HL-60/S4 (cell line): ENCODE data around the gene FGF16.
"Not testable (repeated sequence)": the region's sequence is repeated elsewhere in the genome, so short reads cannot be mapped to it uniquely, and the experiment has no call there.

Source experiments
- in situ Hi-C: fragments of 300-500 bp; cut with MboI; formaldehyde crosslinking; loops from 2 replicates; pipeline ENCODE4 v1.14.3; 2022; ENCODE audit warnings: low sequenced_read_pairs

Gene FGF16

DNA sequence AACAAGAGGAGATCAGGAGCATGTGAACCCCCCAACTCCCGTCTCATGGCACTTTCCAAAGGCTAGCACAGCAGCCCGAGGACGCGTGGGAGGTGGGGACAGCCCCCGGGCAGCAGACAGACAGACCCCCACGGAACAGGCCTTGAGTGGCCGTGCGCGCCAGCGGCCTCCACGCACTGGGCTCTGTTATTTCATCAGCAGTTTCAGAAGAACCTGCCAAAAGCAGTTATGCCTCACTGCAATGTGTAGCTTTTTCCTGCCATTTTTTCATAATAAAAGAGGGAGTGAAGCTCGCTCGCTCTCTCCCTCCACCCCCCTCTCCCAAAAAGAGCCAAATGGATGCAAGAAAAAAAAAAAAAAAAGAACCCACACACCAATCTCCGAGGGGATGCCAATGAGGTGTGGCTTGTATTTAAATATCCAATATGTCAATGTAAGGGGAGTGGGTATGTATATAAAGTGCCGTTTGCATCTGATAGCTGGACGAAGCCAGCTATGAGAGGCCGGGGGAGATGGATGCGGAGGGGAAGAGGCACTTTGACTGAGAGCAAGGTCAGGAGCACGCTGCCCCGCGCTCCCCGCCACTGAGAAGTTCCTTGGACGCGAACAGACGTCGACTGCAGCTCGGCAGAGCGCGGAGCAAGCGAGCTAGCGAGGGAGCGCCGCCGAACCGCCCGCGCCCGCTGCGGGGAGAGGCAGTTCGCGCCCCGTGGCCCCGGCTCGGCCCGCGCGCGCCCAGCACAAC lies at the start of gene FGF16:
TSS of gene FGF16 (plus strand) at position 482 of the 745 bp plus-strand sequence. CDS start 286 bp downstream, outside the sequence.
- in situ Hi-C loops, result no loop called here

DNA sequence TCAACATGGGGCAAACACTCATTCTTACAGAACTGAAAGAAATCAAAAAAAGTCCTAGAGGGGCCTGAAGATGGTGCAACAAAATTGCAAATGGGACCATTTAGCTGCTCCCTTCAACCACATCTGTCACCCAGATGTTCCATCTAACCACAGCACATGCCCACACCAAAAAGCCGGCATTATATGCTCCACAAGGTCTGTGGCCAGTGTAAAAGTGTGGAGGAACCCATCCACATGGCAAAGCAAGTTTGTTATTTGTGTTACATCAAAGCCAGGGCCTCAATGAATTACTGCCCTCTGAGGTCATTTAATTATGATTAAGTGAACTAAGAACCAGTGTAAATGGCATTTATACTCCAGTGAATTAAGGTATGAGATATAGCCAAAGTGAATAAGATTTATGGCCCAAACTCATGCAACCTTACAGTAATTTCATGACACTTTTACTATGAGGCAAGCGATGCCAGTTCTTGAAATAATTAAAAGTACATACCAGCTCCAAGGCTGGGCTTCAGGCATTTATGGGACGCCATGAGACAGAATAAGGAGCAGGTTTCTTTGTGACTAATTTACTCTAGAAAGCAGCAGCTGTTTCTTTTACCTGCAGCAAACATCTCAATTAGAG lies 48.7 kb upstream of the FGF16 start:
- in situ Hi-C loops, result no loop called here

DNA sequence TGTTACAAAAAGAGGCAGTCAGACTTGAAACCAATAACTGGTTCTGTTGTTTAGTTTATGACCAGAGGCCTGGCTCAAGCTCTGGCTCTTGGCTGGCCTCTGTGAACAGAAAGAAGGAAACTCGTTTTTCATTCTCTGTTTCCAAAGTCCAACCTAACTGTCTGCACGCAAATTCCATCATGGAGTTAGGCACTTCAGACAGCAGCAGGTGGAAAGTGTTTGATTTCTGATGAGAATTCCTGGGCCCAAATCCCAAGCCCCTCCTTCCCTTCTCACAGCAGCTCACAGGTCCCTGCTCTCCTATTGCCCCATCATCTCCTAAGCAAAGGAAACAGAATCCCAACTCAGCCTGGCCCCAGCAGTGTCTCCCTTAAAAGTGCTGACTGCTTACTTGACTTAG lies 42.8 kb upstream of the FGF16 start:
- in situ Hi-C loops, result no loop called here

DNA sequence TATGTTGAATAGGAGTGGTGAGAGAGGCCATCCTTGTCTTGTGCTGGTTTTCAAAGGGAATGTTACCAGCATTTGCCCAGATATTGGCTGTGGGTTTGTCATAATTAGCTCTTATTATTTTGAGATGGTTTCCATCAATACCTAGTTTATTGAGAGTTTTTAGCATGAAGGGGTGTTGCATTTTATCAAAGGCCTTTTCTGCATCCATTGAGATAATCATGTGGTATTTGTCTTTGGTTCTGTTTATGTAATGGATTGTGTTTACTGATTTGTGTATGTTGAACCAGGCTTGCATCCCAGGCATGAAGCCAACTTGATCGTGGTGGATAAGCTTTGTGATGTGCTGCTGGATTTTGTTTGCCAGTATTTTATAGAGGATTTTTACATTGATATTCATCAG lies 39.4 kb upstream of the FGF16 start:
- in situ Hi-C loops, result not testable (repeated sequence)

DNA sequence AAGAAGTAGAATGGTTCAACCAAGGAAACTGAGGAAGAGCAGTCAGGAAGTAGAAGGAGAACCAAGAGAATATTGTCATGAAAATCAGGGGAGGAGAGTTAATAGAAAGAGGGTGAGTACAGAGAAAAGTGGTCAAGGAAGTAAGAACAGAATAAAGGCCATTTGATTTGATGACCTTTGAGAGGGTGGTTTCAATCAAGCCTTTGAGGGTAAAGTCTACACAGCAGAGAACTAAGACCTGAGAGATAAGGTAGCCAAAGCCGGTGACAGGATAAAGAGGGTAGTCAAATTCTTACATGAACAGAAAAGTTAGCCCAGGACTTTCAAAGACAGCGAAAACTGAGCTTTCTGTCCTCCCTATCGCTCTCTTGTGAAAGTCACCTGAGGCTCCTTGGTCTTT lies 34.6 kb upstream of the FGF16 start:
- in situ Hi-C loops, result no loop called here

DNA sequence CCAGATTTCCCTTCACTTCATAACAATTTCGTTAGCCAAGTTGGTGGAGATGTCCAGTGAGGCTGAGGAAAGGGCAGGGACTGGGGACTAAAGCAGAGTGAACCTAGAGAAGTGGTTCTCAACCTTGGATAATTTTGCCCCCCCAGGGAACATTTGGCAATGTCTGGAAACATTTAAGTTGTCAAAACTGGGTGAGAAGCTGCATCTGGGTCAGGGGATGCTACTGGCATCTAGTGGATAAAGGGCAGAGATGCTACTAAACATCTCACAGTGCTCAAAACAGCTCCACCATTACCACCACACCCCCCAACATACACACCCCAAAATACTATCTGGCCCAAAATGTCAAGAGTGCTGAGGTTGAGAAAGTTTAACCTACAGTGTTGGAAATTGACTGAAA lies 32.0 kb upstream of the FGF16 start:
- in situ Hi-C loops, result no loop called here

DNA sequence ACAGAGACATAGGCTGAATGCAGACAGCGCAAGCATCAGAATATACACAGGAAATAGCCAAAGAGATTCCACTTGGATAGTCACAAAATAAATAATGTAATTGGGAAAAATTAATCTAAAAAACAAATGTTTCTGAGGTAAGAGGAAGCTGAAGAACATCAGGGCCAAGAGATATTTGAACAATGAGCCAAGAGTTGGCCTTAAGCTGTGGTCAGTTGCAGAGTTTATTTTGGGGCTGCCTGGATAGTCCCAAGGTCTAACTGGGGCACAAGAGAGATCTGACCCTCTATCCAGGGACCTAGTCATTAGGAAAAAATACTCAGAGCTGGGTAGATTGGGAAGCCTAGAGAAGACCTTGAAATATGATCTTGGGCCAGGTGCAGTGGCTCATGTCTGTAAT lies 31.3 kb upstream of the FGF16 start:
- in situ Hi-C loops, result no loop called here

DNA sequence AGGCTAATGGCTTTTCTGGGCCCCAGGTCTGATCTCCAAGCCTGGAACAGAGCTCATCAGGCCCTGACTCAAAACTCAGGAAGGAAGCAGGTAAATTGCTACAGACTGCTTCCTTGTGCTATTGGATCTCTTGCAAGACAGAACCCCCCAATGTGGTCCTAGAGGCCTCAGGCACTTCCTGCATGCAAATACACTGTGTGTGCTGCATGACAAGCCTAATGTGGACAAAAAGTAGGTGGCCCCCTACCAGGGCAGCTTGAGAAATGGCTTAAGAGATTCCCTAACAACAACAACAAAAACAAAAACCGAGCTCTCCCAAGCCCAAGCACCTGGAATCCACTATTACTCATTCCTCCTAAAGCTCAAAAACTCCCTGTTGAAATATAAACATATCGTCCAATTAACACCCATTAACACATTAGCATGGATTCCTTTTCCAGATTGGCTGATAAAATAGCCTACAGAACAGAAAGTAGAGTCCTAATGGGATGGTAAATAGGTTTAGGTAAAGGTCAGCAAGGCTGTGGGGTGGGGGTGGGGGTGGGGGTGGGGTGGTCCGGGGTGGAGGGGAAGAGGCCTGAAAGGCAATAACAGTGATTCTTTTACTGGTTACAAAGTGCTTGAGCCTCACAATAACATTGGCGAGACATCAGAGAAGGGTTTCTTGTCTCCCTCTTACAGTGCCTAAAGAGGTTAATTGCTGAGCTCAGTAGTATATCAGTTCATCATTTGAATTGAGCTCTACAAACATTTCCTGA lies 24.1 kb upstream of the FGF16 start:
- in situ Hi-C loops, result no loop called here

DNA sequence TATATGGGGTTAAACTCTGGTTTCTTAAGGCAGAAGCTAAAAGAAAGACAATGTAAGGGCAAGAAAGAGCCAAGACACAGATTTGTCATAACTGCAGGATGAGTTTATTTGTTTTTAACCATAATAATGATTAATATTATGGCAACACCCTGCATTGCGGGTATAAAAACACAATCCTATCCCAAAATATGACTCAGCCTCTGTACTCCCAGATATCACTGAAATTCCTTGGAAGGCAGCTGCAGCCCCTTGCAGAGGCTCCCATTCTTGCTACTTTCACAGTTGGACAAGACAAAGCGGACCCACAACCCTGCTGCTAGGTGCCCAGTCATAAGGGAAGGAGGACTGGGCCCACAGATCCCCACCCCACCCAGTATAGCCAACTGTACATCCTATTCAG lies 20.4 kb upstream of the FGF16 start:
- in situ Hi-C loops, result no loop called here

DNA sequence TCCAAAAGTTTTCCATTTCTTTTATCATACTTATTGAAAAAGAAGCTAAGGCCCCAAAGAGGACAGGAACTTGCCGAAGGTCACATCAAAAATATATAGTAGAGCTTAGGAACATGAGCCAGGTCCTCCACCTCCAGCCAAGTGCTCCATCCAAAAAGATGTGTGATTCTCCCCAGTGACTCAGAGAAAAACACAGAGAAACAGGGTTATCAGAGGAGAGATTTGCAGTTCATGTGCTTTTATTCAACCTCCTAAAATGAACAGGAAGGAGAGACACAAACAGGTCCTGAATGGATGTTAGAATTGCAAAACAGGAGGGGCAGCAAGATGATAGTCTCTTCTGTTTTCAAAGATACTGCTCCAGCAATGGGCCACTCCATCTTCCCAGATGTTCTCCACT lies 19.6 kb upstream of the FGF16 start:
- in situ Hi-C loops, result no loop called here

DNA sequence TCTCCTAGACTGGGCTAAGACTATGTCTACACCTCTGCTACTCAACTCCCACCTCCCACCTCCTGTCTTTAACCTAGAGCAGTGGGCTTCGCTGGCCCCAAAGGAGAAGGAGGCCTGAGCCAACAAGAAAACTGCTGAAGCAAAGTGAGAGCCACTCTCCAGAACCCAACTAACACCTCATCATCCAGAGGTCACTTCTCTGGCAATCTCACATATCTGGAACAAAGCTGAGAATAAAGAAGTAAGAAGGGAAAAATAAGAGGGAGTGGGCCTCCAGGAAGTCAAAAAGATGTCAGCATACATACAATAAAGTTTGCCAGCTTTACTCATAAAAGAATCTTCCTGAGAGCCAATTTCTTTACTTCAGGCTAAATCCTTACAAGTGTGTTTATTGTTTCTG lies 18.6 kb upstream of the FGF16 start:
- in situ Hi-C loops, result no loop called here

DNA sequence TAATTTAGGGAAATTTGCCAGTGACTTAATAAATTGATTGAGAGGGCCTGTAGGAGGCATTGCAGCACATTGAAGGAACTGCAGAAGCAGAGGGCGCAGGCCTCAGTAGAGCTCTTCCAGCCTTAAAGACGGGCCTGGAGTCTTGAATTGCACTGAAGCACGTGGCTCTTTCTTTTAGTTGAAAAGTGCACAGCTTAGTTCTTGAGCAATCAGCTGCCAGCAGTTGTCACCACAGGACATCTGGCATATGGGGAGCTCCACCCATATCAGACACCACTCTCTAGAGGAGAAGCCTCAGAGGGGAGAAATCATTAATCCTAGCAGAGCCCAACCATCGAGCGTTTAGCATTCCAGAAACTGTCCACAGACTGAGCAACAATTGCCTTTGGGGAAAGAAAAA lies 16.0 kb upstream of the FGF16 start:
- in situ Hi-C loops, result no loop called here

DNA sequence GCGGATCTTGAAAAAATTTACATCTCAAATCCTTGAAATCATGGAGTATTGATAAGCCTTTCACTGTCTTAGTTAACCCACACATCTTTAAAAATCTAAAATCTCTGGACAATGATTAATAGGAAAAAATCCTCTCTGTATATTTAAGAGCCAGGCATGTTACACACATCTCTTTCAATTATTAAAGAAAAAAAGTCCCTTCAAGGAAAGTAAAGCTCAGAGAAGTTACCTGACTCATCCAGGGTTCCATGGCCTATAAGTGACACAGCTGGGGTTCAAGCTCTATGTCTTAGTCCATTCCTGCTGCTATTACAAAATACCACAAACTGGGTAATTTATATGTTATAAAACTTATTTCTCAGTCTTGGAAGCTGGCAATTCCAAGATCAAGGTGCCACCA lies 14.2 kb upstream of the FGF16 start:
- in situ Hi-C loops, result no loop called here

DNA sequence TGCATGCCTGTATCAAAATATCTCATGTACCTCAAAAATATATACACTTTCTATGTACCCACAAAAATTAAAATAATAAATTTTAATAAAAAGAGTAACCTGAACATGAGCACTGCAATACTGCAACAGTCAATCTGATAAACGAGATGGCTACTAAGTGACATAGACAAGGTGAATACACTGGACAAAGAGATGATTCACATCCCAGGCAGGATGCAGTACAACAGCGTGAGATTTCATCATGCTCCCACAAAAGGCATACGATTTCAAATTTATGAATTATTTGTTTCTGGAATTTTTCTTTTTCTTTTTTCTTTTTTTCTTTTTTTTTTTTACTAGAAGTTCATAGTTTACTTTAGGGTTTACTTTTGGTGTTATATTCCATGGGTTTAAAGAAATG lies 12.2 kb upstream of the FGF16 start:
- in situ Hi-C loops, result no loop called here

DNA sequence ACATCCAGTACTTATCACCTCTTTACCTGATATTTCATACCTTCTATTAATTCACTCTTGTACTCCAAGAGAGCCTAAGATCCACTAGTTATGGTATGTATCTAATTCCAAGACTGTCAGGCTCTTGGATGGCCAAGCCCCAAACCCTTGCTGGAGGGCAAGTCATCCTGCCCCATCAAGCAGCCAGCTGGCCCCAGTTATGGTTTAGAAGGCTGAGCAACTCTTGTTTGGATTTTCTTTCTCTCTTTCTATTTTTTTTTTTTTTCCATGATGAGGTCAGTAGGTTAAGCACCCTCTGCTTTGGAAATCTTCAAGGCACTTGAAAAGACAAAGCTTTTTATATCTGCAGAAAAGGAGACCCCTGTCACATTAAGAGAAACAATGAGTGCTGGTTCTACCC lies 10.9 kb upstream of the FGF16 start:
- in situ Hi-C loops, result no loop called here

DNA sequence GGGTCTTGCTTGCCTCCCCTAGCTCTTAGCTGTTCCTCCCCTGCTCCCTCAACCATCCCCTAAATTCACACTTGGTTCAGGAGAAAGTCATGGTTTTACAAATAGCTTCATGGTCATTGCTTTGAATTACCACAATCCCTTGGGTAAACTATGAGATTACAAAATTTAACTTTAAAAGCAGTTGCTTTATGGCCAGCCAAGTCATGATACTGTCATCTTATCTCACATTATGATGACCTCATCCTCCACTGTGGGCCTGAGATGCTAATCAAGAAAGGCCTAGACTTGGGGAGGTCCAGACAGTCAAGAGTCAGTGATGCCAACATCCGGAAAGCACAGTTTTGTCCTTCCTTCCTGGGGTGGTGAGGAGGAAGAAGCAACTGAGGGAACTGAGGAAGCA lies 10.5 kb upstream of the FGF16 start:
- in situ Hi-C loops, result no loop called here

DNA sequence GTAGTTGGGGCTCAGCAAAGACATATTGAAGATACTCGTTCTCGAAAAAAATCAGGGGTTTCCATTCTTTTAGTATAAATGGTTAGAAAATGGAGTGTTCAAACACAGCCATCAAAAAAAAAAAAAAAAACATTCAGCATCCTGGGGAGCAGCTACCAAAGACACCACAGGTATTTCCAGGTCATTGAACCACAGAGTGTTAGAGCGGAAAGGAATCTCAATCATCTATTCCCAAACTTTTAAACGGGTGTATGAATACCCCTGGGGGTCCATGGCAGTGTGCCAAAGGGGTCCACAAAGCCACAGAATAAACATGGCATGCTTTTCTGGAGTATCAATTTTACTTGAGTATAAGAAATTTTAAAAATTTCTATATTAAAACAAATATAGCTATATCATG lies 6.9 kb upstream of the FGF16 start:
- in situ Hi-C loops, result no loop called here

DNA sequence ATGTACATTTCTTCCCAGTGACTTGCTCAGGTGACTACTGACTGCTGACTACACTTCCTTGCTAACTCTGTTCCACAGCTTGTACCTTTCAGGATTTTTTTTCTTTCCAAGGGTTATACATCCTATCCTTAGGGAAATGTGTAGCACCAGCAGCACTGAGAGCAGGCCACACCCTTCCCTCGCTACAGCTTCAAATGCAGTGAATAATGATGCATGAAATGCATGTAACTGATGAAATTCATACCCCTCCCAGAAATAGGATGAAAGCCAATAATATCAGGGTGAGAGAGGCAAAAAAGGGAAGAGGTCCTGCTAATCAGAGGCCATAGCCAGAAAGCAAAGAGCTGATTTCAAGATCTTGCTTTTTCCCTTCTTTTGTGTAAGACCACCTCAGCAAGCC lies 6.2 kb upstream of the FGF16 start:
- in situ Hi-C loops, result no loop called here

DNA sequence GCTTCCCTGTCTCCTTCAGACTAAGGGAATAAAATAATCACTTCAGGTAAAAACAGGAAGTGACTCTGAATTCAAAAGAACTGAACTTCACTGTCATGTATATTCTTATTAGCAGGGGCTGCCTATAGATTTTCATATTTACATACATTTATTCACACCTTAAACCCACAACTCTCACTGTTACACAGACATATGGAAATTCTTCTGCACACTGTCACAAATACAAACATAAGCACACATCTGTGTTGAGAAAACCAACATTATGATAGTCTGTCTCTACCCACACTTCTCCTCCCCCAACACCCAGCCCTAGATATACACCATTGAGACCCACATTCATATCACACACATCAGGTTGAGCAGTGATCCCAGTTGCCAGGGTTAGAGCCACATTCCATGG lies 5.7 kb upstream of the FGF16 start:
- in situ Hi-C loops, result no loop called here

DNA sequence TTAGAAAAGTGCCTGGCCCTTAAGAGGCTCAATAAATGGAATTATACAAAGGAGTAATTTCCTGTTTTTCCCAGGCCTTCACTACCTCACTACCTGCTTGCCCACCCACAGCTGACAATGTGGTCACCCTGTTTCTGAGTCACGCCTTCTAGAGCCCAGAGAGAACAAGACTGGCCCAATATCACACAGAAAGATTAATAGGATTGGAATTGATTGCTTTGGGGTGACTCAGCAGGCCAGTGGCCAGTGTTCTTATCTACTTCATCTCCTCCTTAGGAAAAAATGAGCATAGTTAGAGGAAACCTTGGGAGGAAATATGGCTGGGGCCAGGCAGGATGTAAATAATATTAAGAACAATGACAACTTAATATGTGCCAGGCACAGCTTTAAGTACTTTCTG lies 4.5 kb upstream of the FGF16 start:
- in situ Hi-C loops, result no loop called here

DNA sequence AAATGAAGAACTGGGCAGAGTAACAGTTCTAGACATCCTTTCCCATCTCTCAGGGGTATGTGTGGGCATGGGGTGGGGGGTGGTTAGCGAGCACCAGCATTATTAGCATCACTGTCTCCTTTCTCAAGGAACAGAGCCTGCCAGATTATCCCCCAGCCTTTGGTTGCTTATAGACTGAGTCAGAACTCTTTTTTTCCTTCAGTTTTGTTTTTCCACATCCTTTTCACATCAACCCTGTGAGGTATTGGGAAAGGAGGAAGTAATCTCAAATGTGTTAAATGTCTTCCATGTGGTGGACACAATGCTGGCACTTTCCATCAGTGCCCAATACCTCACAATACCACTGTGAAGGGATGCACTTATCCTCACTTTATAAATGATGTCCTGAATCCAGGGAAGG lies 3.1 kb upstream of the FGF16 start:
- in situ Hi-C loops, result no loop called here

DNA sequence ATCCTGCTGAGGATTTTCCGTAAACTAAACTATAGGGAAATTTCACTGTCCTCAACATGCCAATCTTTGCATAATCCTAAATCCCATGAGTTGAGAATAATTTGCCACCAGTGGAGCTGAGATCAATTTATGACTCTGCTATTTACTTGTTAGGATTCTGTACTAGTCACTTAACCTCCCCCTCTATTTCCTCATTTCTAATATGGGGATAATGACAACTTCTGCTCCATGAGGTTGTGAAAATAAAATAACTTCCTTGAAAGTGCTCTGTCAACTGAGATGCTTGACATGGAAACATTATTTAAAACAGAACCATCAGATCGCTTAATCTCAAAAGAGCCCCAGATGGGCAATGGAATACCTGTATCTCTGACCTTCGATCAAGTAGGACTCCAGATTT lies 2.6 kb upstream of the FGF16 start:
- in situ Hi-C loops, result no loop called here
